Mucosa of gallbladder (tissue), 1 donor: ENCODE data around the gene RBMY1J. TPM values are rescaled to one million over a fixed set of nuclear protein-coding genes. Genes with fewer than 3 reads are reported as not detected.
"Not testable (repeated sequence)": the region's sequence is repeated elsewhere in the genome, so short reads cannot be mapped to it uniquely, and the experiment has no call there.

Experiments
- DNase-seq: peaks from one replicate; pipeline ENCODE4 v3.0.0-alpha.2; 2020; ENCODE audit warnings: low spot score
- total RNA-seq: library from RNA; stranded (reverse); gene quantifications from one replicate; pipeline ENCODE4 v1.2.1, GENCODE V29; 2021
- donor health status: DM: no; HTN: no; CAD: no.

RBMY1J gene
- total RNA-seq: not detected

DNA sequence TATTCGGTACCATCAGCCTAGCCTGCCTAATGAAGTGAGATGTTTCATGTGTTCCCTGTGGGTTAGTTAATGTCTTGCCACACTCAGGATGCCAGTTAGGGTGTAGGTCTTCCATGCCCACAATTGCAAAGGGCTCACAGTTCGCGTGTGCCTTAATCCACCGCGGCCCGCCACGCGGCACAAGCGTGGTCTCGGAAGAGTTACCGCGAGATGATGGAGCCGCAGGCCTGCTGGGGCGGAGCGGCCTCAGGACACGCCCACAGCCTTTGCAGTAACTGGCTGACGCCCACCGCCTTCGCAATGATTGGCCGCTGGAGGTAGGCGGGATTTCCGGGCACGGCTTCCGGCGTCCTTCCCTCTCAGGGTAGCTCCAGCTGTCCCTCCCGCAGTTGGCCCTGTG lies at the start of gene RBMY1J:
RBMY1J (plus strand) TSS at position 301 of the 400 bp plus-strand sequence. CDS start 2,038 bp downstream, outside the sequence.
- DNase-seq: not testable (repeated sequence)

DNA sequence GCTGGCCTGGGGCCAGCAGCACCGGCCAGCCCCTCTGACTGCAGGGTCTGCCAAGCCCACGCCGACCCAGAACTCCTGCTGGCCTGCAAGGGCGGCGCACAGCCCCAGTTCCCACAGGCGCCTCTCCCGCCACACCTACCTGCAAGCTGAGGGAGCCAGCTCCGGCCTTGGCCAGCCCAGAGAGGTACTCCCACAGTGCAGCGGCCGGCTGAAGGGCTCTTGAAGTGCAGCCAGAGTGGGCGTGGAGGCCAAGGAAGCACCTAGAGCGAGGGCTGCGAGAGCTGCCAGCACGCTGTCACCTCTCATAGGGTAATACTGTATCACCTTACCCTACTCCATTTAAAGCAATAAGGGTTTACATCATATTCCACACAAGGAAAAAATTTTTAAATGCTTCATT lies 35.8 kb upstream of the RBMY1J start:
- DNase-seq: no peak

DNA sequence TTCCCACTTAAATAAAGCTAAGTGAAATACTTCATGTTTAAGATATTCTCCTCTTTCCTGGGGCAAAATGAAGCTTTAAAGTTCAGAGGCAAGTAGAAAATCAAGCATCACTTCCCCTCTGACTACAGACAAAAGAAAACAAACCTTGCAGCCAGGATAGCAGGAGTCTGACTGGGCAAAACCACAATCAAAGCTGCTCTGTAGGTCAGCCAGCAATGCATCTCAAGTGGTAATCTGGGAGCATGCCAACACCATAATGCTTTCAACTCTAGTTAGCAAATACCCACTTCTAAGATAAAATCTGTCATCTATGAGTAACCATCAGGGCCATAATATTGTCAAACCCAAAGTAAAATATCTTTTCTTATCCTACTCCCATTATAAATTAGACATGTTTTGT lies 32.6 kb upstream of the RBMY1J start:
- no peak for DNase-seq

DNA sequence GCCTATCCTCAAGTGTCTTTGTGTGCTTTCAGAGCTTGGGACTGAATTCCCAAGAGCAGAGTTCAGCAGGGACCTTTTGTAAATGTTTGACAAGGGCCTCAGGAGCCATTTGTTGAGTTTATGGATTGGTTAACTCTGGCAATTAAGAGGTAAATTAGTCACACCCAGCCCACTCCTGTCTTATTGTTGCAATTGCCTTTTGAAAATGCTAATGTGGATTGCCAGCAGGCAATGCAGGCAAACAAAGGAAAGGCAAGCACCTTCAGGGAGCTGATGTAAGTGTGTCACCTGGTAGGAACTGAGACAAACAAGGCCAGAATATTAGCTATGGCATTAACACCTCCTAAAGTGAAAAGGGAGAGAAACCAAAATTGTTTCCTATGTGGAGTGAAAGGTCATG lies 29.7 kb upstream of the RBMY1J start:
- no peak for DNase-seq

DNA sequence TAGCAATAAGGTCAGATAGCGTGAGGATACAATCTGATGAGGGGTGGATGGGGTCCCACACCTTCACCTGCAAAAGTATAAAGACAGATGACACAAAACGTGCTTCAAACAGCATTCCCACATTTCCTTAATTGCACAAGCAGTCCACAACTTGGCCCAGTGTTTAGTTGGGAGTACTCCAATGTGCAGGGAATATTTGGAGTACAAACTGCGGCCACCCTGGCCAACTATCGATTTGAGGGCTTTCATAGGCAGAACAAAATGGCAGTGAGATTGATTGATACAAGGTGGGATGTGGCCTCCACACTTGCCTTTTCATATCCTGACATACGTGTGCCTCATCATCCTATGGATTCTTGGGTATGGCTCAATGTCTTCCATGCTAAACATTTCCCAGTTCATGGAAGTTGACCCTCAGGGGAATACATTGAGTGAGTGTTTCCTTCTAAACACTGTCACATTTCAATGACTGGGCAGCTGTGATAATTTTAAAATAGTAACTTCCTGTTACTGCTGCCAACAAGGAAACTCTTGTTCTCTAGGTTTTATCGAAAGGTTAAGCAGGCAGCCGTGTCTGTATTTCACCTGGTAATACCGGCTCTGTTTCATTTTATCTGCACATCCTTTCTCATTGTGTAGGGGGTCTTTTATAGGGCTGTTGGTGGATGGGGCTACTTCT lies 41.6 kb downstream of the RBMY1J start:
- DNase-seq: not testable (repeated sequence)

DNA sequence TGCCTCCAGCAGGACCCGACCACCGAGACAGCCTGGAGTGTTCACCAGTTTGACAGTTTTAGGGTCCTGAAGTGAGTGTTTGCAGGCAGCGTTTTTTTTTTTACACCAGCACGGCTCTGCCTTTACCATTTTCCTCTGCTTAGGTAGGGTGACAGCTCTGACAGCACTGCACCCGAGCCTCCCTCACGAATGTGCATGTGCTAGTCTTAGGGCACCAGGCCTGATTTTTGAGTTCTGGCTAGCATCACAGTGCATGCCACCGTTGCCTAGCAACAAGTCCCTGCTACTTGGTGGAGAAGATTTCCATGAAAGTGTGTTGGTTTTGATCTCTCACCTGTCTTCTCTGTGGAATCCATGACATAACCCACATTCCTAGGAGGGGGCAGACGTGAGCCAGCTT lies 52.3 kb downstream of the RBMY1J start:
- not testable (repeated sequence) for DNase-seq

DNA sequence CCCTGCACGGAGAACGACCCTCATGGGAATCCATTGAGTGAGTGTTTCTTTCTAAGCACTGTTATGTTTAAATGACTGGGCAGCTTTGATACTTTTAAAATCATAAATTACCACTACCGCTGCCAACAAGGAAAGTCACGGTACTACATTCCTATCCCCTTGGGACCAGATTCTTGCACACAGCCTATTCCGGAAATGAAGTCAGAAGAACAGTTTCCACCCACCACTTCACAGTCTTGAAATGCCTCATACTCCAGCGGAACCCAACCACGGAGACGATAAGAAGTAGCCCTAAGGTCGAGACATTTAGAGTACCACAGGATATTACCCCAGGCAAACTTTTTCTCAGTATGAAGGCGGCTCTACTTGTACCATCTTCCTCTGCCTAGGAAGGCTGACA lies 58.8 kb downstream of the RBMY1J start:
- DNase-seq: not testable (repeated sequence)

Other genes starting within 250 kb of the RBMY1J start
- not detected for gene RBMY1F, start 220.5 kb upstream of the RBMY1J start, total RNA-seq